GM12878 (cell line): ENCODE results near the gene TMEM229B. TPM values are rescaled to one million over a fixed set of nuclear protein-coding genes. Genes with fewer than 3 reads are reported as not detected.

Experiments
- CHD2 ChIP-seq: IDR thresholded peaks from 2 replicates; pipeline ENCODE4 v1.6.1; 2011; ENCODE audit warnings: low read depth, low read length, improper control_type of control experiment, borderline replicate concordance
- ELK1 ChIP-seq: IDR thresholded peaks from 2 replicates; pipeline ENCODE4 v1.6.1; 2012; ENCODE audit warnings: low read depth, low read length, improper control_type of control experiment
- GATAD2B ChIP-seq: fragments of 450-650 bp; conservative IDR thresholded peaks from 2 replicates; pipeline ENCODE4 v1.6.1; 2017; ENCODE audit warnings: low read depth, mild to moderate bottlenecking, moderate library complexity
- RBBP5 ChIP-seq: fragments of 200-600 bp; sonication (generic); conservative IDR thresholded peaks from 2 replicates; pipeline ENCODE4 v1.6.1; 2016
- RFX5 ChIP-seq: IDR thresholded peaks from 2 replicates; pipeline ENCODE4 v1.6.1; 2011; ENCODE audit warnings: low read depth, low read length, improper control_type of control experiment
- SREBF2 ChIP-seq: IDR thresholded peaks from 2 replicates; pipeline ENCODE4 v1.6.1; 2012; ENCODE audit warnings: mild to moderate bottlenecking, low read length
- YY1 ChIP-seq: IDR thresholded peaks from 2 replicates; pipeline ENCODE4 v1.6.1; 2011; ENCODE audit warnings: low read depth, mild to moderate bottlenecking, low read length
- polyA plus RNA-seq, 11 experiments: library from polyadenylated mRNA; depleted of rRNA in 4 of 11; unstranded in 6 of 11; stranded (reverse) in 5 of 11; fragments of >200 nt; fragmentation: Nextera tagmentation in 4 of 11; fragmentation: Illumina TruSeq in 1 of 11; extraction: Ambion mirVana in 4 of 11; extraction: Trizol in 1 of 11; gene quantifications; 1 replicate in 1 of 11; 2 replicates in 10 of 11; pipeline versions ENCODE4 v1.2.1 to v1.2.3, GENCODE V29; 2011 to 2016; ENCODE audit warnings: inconsistent platforms in 2 of 11, missing spikeins in 2 of 11, low read depth in 1 of 11
- total RNA-seq, 4 experiments: library from RNA; depleted of rRNA in 3 of 4; stranded (reverse); fragments of >200 nt in 3 of 4; fragmentation: Illumina TruSeq in 1 of 4; extraction: Trizol in 1 of 4; gene quantifications; 2 replicates each; pipeline versions ENCODE4 v1.2.1 to v1.2.3, GENCODE V29; 2013 to 2021
- TF ChIP-seq, protein P1 (sequence below): fragments of 450-650 bp; IDR thresholded peaks from 2 replicates; pipeline ENCODE4 v1.6.1; 2016; ENCODE audit warnings: mild to moderate bottlenecking, moderate library complexity, borderline replicate concordance

TMEM229B gene
- total and polyA plus RNA-seq, 10 of the 15 experiments (the other 5 are each of a cell fraction or from before 2014, with no cell fraction given): 0.24 to 5.3 (median 1.7) TPM

GRCh38 chr14:67523764-67524633 lies 35.5 kb upstream of the TMEM229B start (continued):
- TF ChIP-seq, protein P1, sequence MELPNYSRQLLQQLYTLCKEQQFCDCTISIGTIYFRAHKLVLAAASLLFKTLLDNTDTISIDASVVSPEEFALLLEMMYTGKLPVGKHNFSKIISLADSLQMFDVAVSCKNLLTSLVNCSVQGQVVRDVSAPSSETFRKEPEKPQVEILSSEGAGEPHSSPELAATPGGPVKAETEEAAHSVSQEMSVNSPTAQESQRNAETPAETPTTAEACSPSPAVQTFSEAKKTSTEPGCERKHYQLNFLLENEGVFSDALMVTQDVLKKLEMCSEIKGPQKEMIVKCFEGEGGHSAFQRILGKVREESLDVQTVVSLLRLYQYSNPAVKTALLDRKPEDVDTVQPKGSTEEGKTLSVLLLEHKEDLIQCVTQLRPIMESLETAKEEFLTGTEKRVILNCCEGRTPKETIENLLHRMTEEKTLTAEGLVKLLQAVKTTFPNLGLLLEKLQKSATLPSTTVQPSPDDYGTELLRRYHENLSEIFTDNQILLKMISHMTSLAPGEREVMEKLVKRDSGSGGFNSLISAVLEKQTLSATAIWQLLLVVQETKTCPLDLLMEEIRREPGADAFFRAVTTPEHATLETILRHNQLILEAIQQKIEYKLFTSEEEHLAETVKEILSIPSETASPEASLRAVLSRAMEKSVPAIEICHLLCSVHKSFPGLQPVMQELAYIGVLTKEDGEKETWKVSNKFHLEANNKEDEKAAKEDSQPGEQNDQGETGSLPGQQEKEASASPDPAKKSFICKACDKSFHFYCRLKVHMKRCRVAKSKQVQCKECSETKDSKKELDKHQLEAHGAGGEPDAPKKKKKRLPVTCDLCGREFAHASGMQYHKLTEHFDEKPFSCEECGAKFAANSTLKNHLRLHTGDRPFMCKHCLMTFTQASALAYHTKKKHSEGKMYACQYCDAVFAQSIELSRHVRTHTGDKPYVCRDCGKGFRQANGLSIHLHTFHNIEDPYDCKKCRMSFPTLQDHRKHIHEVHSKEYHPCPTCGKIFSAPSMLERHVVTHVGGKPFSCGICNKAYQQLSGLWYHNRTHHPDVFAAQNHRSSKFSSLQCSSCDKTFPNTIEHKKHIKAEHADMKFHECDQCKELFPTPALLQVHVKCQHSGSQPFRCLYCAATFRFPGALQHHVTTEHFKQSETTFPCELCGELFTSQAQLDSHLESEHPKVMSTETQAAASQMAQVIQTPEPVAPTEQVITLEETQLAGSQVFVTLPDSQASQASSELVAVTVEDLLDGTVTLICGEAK: no peak
- TF ChIP-seq YY1 (no peak), GATAD2B (no peak), SREBF2 (no peak), ELK1 (no peak), CHD2 (no peak), RBBP5 (no peak), RFX5 (no peak)
